ENCODE measurements around the gene ERBIN. TPM values are rescaled to one million over a fixed set of nuclear protein-coding genes. Genes with fewer than 3 reads are reported as not detected.

ERBIN gene
- total and polyA plus RNA-seq, 2 of the 4 experiments (the other 2 are of a cell fraction): 25.8 to 70.1 TPM

- Histone ChIP-seq H4K91ac (ENCODE audit: insufficient read depth, low read depth, low read length) (no peak overlapping the region), H3K4me3 (ENCODE audit: insufficient read depth, low read depth, low read length) (no peak overlapping the region), H3K9me3 (ENCODE audit: control insufficient read depth, insufficient read depth, low read length) (no peaks in the 10 kb centered on the region), H3K9ac (ENCODE audit: low read depth, low read length) (no peak overlapping the region; the same call in 1 of the 2 replicates), H3K4ac (ENCODE audit: low read depth, low read length) (no peak overlapping the region), H3K18ac (ENCODE audit: low read depth, low read length) (no peak overlapping the region), H3K36me3 (ENCODE audit: control insufficient read depth, insufficient read depth, low read length) (peaks cover 21% of the 10 kb centered on the region), H3K23ac (ENCODE audit: low read depth, low read length) (no peak overlapping the region), H2BK5ac (ENCODE audit: low read depth, low read length, poor library complexity, severe bottlenecking) (no peak overlapping the region), H3K4me1 (ENCODE audit: control insufficient read depth, insufficient read depth, low read length) (no peaks in the 10 kb centered on the region; the same call in 1 of the 2 replicates), H3K56ac (ENCODE audit: extremely low read depth, insufficient read depth, low read length) (no peak overlapping the region), H2BK20ac (ENCODE audit: low read depth, low read length) (no peak overlapping the region), H2BK120ac (ENCODE audit: low read depth, low read length) (no peak overlapping the region), H2BK15ac (ENCODE audit: low read depth, low read length) (no peak overlapping the region), H3K27me3 (ENCODE audit: control insufficient read depth, insufficient read depth, low read length) (no peaks in the 10 kb centered on the region), H2AK5ac (ENCODE audit: low read depth, low read length) (no peak overlapping the region), H3K4me2 (ENCODE audit: low read depth, low read length) (no peak overlapping the region), H3K27ac (ENCODE audit: insufficient read depth, low read length) (no peak overlapping the region), H4K8ac (ENCODE audit: low read depth in 2 of 2, low read length in 2 of 2) (no peak overlapping the region), H3K79me1 (ENCODE audit: low read depth in 1 of 2, low read length in 2 of 2) (peaks cover 17 to 69% of the 10 kb centered on the region in 2 experiments), H4K20me1 (ENCODE audit: insufficient read depth, low read length) (peaks cover 61% of the 10 kb centered on the region), H3K14ac (replicated peaks; ENCODE audit: low read depth, low read length) (no peak overlapping the region), H3K9me1 (ENCODE audit: insufficient read depth, low read length) (0 out of 2 replicates have a peak, but pooled peaks cover 3% of the 10 kb centered on the region), H2AK9ac (replicated peaks; ENCODE audit: low read depth, low read length, poor library complexity) (no peak overlapping the region), H2AFZ (replicated peaks; ENCODE audit: low read length, poor library complexity) (no peak overlapping the region), H4K5ac (ENCODE audit: low read depth, low read length) (no peak overlapping the region; the same call in 1 of the 2 replicates)
- intact Hi-C loops (cut with micrococcal nuclease) (no loop called here), in situ Hi-C loops (cut with MboI; ENCODE audit: low sequenced_read_pairs) (no loop called here), dilution Hi-C loops (cut with HindIII; ENCODE audit: low sequenced_read_pairs, unreplicated experiment) (no loop called here)
- no peak for ATAC-seq (ENCODE audit: low read depth)
- POLR2A ChIA-PET (ENCODE audit: unreplicated experiment): no interaction called here
- BruUV-seq (replicated peaks): no TSS peak
- CTCF ChIA-PET: no interaction called here
- WGBS, 2 experiments (ENCODE audit: extremely low coverage in 2 of 2, insufficient read length in 1 of 2): 86% methylated on average over 6 of the region's 9 CpGs; no CpG with 5 or more reads in 1 of the 2 experiments
- TF ChIP-seq, protein P1, sequence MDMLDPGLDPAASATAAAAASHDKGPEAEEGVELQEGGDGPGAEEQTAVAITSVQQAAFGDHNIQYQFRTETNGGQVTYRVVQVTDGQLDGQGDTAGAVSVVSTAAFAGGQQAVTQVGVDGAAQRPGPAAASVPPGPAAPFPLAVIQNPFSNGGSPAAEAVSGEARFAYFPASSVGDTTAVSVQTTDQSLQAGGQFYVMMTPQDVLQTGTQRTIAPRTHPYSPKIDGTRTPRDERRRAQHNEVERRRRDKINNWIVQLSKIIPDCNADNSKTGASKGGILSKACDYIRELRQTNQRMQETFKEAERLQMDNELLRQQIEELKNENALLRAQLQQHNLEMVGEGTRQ (IDR thresholded peaks at IDR 0.05; ENCODE audit: low read depth, low read length): no peak
- TF ChIP-seq SMC3 (IDR thresholded peaks at IDR 0.05; ENCODE audit: low read depth, low read length): no peak
- no peak for TF ChIP-seq NFE2L2 (IDR thresholded peaks at IDR 0.05; ENCODE audit: low read depth, low read length)
- no peak for DNase-seq
Observed at GRCh38 chr5:65999061-65999723, 72.8 kb downstream of the ERBIN start.
